HG03039 (cell line): Measurements from ENCODE around the gene EHD4.

Experiments used
- ATAC-seq: cut with Tn5 transposase; IDR thresholded peaks from one replicate; pipeline ENCODE4 v1.9.1; 2021; ENCODE audit warnings: mild to moderate bottlenecking, moderate library complexity; ENCODE audit not compliant: unreplicated experiment

EHD4 gene

GRCh38 chr15:41972253-41973242 lies at the start of gene EHD4:
Gene EHD4, minus strand, starts transcription at chr15:41972557. Its CDS starts 63 bp downstream, at chr15:41972494.
- peak; percentile 69 for ATAC-seq

- no peak for ATAC-seq
Observed at GRCh38 chr15:42021593-42021992, 49.2 kb upstream of the EHD4 start.

- ATAC-seq, result no peak
Observed at GRCh38 chr15:42020713-42021273, 48.4 kb upstream of the EHD4 start, which contains the start of gene PLA2G4E. Gene PLA2G4E, minus strand, starts transcription at chr15:42021042. Its CDS starts 12 bp downstream, at chr15:42021030.

GRCh38 chr15:42018306-42019224 lies 46.2 kb upstream of the EHD4 start:
- no peak for ATAC-seq

GRCh38 chr15:42016971-42017370 lies 44.6 kb upstream of the EHD4 start:
- no peak for ATAC-seq

GRCh38 chr15:42014406-42014805 lies 42.0 kb upstream of the EHD4 start:
- ATAC-seq, result no peak

GRCh38 chr15:42012928-42013482 lies 40.6 kb upstream of the EHD4 start:
- ATAC-seq, result no peak

GRCh38 chr15:42012241-42012640 lies 39.9 kb upstream of the EHD4 start:
- ATAC-seq, result no peak

GRCh38 chr15:42011074-42011473 lies 38.7 kb upstream of the EHD4 start:
- ATAC-seq, result no peak

GRCh38 chr15:42010434-42010833 lies 38.1 kb upstream of the EHD4 start:
- ATAC-seq, result no peak

- no peak for ATAC-seq
Observed at GRCh38 chr15:42009474-42009873, 37.1 kb upstream of the EHD4 start.

GRCh38 chr15:42009022-42009421 lies 36.7 kb upstream of the EHD4 start:
- ATAC-seq, result no peak

GRCh38 chr15:42007386-42007785 lies 35.0 kb upstream of the EHD4 start:
- no peak for ATAC-seq

- ATAC-seq, result no peak
Observed at GRCh38 chr15:42002333-42002732, 30.0 kb upstream of the EHD4 start.

GRCh38 chr15:42001236-42001635 lies 28.9 kb upstream of the EHD4 start:
- no peak for ATAC-seq

GRCh38 chr15:41999290-42000285 lies 27.2 kb upstream of the EHD4 start:
- no peak for ATAC-seq

- ATAC-seq, result no peak
Observed at GRCh38 chr15:41997845-41998244, 25.5 kb upstream of the EHD4 start.

GRCh38 chr15:41996921-41997592 lies 24.7 kb upstream of the EHD4 start:
- ATAC-seq, result no peak

GRCh38 chr15:41996376-41996775 lies 24.0 kb upstream of the EHD4 start:
- ATAC-seq, result no peak
